SJSA1 (cell line): ENCODE results near the gene EML5. TPM values are rescaled to one million over a fixed set of nuclear protein-coding genes. Genes with fewer than 3 reads are reported as not detected.

ENCODE experiments used
- DNase-seq, 2 experiments: peaks; one replicate each; pipeline ENCODE4 v3.0.0-alpha.2; 2015 to 2020; ENCODE audit warnings: low spot score in 2 of 2, low read depth in 1 of 2
- H3K27ac ChIP-seq: fragments of 250-450 bp; sonication (Bioruptor Pico); 2 replicates; pipeline ENCODE4 v1.5.1; 2020; ENCODE audit warnings: mild to moderate bottlenecking, moderate library complexity
- H3K27me3 ChIP-seq: fragments of 250-450 bp; sonication (Bioruptor Pico); replicated peaks from 2 replicates; pipeline ENCODE4 v1.5.1; 2020; ENCODE audit warnings: mild to moderate bottlenecking, moderate library complexity
- H3K36me3 ChIP-seq: fragments of 250-450 bp; sonication (Bioruptor Pico); 2 replicates; pipeline ENCODE4 v1.5.1; 2020; ENCODE audit warnings: mild to moderate bottlenecking
- H3K4me1 ChIP-seq: fragments of 250-450 bp; sonication (Bioruptor Pico); replicated peaks from 2 replicates; pipeline ENCODE4 v1.6.1; 2021; ENCODE audit warnings: mild to moderate bottlenecking
- H3K4me3 ChIP-seq: fragments of 250-450 bp; sonication (Bioruptor Pico); 2 replicates; pipeline ENCODE4 v1.5.1; 2020; ENCODE audit warnings: mild to moderate bottlenecking
- H3K9me3 ChIP-seq: fragments of 250-450 bp; sonication (Bioruptor Pico); replicated peaks from 2 replicates; pipeline ENCODE4 v1.5.1; 2020; ENCODE audit warnings: mild to moderate bottlenecking
- total RNA-seq: library from RNA; depleted of rRNA; stranded (reverse); fragments of >200 nt; shearing (Covaris generic); gene quantifications from 2 replicates; pipeline ENCODE4 v1.2.3, GENCODE V29; 2014; rRNA removed

Gene EML5
- total RNA-seq = 0.03 TPM in 1 of 2 replicates, not detected in the other

DNA sequence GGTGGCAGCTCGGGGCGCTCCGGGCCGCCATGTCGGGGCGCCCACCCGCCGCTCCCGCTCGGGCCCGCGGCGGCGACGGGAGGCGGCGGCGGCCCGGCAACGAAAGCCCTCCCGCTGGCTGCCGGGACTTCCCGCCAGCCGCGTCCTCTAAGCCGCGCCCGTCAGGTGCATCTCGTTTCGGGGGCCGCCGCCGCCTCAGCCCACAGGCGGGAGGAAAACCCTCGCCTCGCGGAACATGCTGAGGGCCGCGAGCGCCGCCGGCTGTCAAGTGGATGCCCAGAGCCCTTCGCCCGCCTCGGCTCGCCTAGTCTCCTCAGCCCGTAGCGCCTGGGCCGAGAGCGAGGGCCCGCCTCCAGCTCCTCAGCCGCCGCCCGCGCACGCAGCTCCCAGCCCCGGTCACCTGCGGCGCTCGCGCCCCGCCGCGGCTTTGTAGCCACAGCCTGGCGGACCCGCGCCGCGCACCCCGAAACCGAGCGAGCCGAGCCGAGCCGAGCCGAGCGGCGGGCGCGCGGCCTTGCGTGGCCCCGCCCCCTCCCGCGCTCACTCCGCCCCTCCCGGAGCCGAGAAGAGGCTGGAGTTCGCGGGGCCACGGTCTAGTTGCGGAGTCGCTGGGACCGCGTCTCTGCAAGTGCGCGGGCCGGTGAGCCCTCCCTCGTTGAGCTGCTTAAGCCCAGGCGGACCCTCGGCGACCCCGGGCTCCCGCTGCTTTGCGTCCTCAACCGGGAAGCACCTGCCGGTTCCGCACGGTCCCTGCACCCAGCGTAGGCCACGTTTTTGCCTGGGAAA, at the start of gene EML5:
EML5 (minus strand) TSS at position 481 of the 786 bp plus-strand sequence; CDS start at position 31, 450 bp downstream.
- Histone ChIP-seq H3K27me3 (peaks cover 25% of the 10 kb centered on the region), H3K4me3 (peak within 1 kb of the TSS; percentile 45), H3K4me1 (peaks cover 12% of the 10 kb centered on the region), H3K9me3 (no peaks in the 10 kb centered on the region), H3K27ac (no peak within 1 kb of the TSS), H3K36me3 (no peaks in the 10 kb centered on the region)
- peak; percentile 41 to 52 for DNase-seq

GRCh38 chr14:88842414-88842813, 49.7 kb upstream of the EML5 start:
- Histone ChIP-seq H3K27ac (no peak overlapping the region; the same call in 1 of the 2 replicates), H3K27me3 (no peaks in the 10 kb centered on the region), H3K36me3 (no peaks in the 10 kb centered on the region; the same call in 1 of the 2 replicates), H3K4me3 (no peak overlapping the region), H3K4me1 (peaks cover 10% of the 10 kb centered on the region), H3K9me3 (no peaks in the 10 kb centered on the region)
- DNase-seq = no peak

- H3K4me3 ChIP-seq = no peak overlapping the region
- no peaks in the 10 kb centered on the region for H3K9me3 ChIP-seq
- no peak for DNase-seq
- H3K36me3 ChIP-seq = no peaks in the 10 kb centered on the region; the same call in 1 of the 2 replicates
- H3K27ac ChIP-seq = no peak overlapping the region
- peaks cover 10% of the 10 kb centered on the region for H3K4me1 ChIP-seq
- no peaks in the 10 kb centered on the region for H3K27me3 ChIP-seq
Observed at GRCh38 chr14:88841741-88842140, 49.0 kb upstream of the EML5 start.

DNA sequence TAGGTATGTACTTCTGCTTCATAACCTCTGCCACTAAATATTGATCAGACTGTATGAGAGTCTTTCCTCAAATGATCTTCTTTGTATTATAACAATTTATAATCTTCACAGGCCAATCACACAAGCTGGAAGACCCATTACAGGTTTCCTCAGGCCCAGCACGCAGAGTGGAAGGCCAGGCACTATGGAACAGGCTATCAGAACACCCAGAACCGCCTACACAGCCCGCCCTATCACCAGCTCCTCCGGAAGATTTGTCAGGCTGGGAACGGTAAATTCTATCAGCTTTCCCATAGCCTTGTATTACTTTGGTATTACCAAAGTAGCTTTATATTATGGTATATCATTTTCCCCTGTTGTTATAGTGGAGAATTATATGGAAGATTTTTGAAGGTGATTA, 48.2 kb upstream of the EML5 start:
- H3K27ac ChIP-seq = no peak overlapping the region
- no peaks in the 10 kb centered on the region; the same call in 1 of the 2 replicates for H3K36me3 ChIP-seq
- no peaks in the 10 kb centered on the region for H3K9me3 ChIP-seq
- H3K27me3 ChIP-seq = no peaks in the 10 kb centered on the region
- no peak overlapping the region for H3K4me3 ChIP-seq
- DNase-seq = no peak
- H3K4me1 ChIP-seq = peaks cover 10% of the 10 kb centered on the region

DNA sequence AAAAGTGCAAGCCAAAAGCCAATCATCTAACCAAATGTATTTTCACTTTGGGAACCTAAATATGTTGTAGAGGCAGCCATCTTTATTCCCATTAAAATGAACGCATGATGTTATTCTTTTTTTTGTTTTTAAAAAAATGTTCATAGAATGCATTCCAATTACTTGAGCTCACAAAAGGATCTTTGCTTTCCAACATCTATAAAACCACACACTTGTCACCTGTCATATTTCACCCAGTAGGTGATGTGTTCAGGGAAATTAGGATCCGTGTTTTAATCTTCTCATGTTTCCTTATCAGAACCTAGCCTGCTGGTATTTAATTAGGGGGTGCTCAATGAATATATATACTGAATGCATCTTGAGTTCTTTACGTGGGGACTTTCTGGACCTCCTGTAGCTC, 45.3 kb upstream of the EML5 start:
- H3K4me3 ChIP-seq = no peak overlapping the region
- H3K27me3 ChIP-seq = no peaks in the 10 kb centered on the region
- H3K27ac ChIP-seq = no peak overlapping the region
- DNase-seq = no peak
- no peaks in the 10 kb centered on the region for H3K9me3 ChIP-seq
- H3K4me1 ChIP-seq = peaks cover 35% of the 10 kb centered on the region
- no peaks in the 10 kb centered on the region; the same call in 1 of the 2 replicates for H3K36me3 ChIP-seq

DNA sequence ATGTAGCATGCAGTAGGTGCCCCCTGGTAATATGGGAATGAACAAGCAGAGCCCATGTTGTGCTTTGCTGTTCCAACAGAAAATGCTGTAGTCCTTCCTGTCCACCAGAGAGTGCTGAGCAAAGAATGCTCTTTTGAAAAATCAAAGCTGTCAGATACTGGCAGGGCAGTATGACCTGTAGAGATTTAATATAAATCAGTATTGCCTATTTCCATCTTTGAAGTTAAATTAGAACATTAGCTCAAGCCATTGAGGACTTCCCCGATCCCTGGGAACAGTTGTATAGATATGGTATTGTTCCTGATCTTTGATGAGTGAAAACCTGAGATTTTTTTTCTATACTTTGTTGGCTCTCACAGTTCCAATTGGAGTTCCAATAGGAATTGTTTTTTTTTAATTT, 44.7 kb upstream of the EML5 start:
- H3K4me1 ChIP-seq = peaks cover 34% of the 10 kb centered on the region
- no peak overlapping the region for H3K27ac ChIP-seq
- H3K4me3 ChIP-seq = no peak overlapping the region
- no peak for DNase-seq
- H3K27me3 ChIP-seq = no peaks in the 10 kb centered on the region
- no peaks in the 10 kb centered on the region; the same call in 1 of the 2 replicates for H3K36me3 ChIP-seq
- H3K9me3 ChIP-seq = no peaks in the 10 kb centered on the region

GRCh38 chr14:88835661-88836060, 42.9 kb upstream of the EML5 start:
- DNase-seq = no peak
- H3K4me3 ChIP-seq = no peak overlapping the region
- H3K27me3 ChIP-seq = no peaks in the 10 kb centered on the region
- H3K9me3 ChIP-seq = no peaks in the 10 kb centered on the region
- peak overlapping the region; percentile 67 for H3K27ac ChIP-seq
- H3K4me1 ChIP-seq = peaks cover 38% of the 10 kb centered on the region
- H3K36me3 ChIP-seq = no peaks in the 10 kb centered on the region

GRCh38 chr14:88834883-88835431, 42.2 kb upstream of the EML5 start:
- peak in 1 of 2 experiments; percentile 71 for DNase-seq
- Histone ChIP-seq H3K4me1 (peaks cover 38% of the 10 kb centered on the region), H3K4me3 (no peak overlapping the region), H3K36me3 (no peaks in the 10 kb centered on the region), H3K27ac (peak overlapping the region; percentile 67), H3K27me3 (no peaks in the 10 kb centered on the region), H3K9me3 (no peaks in the 10 kb centered on the region)

- Histone ChIP-seq H3K9me3 (no peaks in the 10 kb centered on the region), H3K4me1 (peaks cover 38% of the 10 kb centered on the region), H3K27ac (no peak overlapping the region), H3K27me3 (no peaks in the 10 kb centered on the region), H3K4me3 (no peak overlapping the region), H3K36me3 (no peaks in the 10 kb centered on the region)
- no peak for DNase-seq
Observed at GRCh38 chr14:88831284-88831683, 38.5 kb upstream of the EML5 start.

DNA sequence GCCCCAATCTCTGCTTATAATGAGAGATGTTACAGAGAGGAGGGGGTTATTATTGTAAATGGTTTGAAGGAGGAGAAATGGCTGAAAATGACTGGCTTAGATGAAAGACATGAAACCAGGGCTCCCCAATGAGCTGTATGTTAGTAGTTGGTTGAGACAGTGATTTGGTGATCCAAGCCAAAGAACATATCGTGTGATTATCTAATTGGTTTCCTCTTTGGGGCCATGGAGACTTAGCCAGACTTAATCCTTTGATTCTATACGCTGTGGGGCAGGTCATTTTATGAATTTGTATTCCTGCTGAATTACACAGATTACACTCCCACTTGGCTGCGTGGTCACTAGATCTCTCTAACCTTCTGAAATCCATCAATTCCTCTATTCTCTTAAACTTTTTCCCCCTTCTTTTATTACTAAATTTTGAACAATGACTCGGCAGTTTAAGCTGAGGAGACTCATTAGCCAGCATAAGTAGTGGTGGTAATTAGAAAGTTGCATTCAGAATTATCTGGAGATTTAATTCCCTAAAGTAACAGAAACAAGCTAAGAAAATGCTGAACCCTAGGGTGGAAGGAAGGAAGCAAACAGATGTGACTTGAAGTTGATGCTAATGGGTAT, 37.0 kb upstream of the EML5 start:
- no peak overlapping the region for H3K27ac ChIP-seq
- no peaks in the 10 kb centered on the region for H3K9me3 ChIP-seq
- no peak for DNase-seq
- no peaks in the 10 kb centered on the region for H3K27me3 ChIP-seq
- H3K36me3 ChIP-seq = no peaks in the 10 kb centered on the region
- H3K4me1 ChIP-seq = peaks cover 34% of the 10 kb centered on the region
- H3K4me3 ChIP-seq = no peak overlapping the region

GRCh38 chr14:88829188-88829587, 36.4 kb upstream of the EML5 start:
- H3K36me3 ChIP-seq = no peaks in the 10 kb centered on the region
- H3K27ac ChIP-seq = no peak overlapping the region
- H3K27me3 ChIP-seq = no peaks in the 10 kb centered on the region
- no peaks in the 10 kb centered on the region for H3K9me3 ChIP-seq
- no peak for DNase-seq
- H3K4me1 ChIP-seq = peaks cover 28% of the 10 kb centered on the region
- no peak overlapping the region for H3K4me3 ChIP-seq

DNA sequence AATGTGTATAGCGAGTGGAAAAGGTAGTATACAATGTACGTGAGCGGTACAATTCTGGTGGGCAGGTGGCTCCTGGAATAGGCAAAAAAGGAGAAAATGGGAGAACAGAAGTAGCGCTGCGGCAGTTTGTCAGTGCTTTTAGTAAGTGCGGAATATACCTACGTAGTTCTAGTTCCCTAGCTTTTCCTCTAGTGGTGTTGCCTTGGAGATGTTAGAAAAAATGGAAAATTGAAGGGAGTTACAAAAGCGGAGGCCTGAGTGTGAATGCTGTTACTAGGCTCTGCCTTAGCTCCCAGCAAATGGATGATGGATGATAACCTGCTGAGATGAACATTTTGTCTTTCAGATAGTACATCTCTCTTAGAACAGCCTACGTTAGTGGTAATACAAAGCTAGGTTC, 32.8 kb upstream of the EML5 start:
- Histone ChIP-seq H3K9me3 (no peaks in the 10 kb centered on the region), H3K27me3 (no peaks in the 10 kb centered on the region), H3K27ac (no peak overlapping the region), H3K4me3 (peak overlapping the region; percentile 62), H3K36me3 (no peaks in the 10 kb centered on the region), H3K4me1 (peaks cover 12% of the 10 kb centered on the region)
- no peak for DNase-seq

GRCh38 chr14:88825078-88825458, 32.3 kb upstream of the EML5 start:
- no peak for DNase-seq
- Histone ChIP-seq H3K27ac (peak overlapping the region; percentile 93), H3K4me1 (peaks cover 12% of the 10 kb centered on the region), H3K27me3 (0 out of 2 replicates have a peak, but pooled peaks cover under 1% of the 10 kb centered on the region), H3K4me3 (peak overlapping the region; percentile 62), H3K36me3 (no peaks in the 10 kb centered on the region), H3K9me3 (no peaks in the 10 kb centered on the region; the same call in 1 of the 2 replicates)
